ENCODE measurements around the gene TMEM184B.

TMEM184B gene

DNA sequence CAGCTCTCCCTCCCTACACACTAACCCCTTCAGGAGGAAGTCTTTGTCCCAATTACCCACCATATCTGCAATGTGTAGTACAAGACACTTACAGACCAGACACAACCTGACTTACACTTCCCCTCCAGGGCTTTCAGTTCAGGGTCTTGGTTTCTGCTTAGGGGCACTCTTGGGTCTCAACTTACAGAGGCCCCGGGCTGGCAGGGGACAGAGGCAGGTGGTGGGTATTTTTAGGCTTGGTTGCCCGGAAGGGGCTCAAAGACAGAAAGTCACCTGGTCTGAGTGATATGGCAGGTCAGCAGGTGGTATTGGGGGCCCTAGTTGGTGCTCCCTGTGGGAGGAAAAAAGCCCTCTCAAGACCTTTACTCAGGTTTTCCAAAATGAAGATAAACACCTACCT, 3.4 kb upstream of the TMEM184B start:
- DNase-seq (ENCODE audit: low read depth) = no peak

DNA sequence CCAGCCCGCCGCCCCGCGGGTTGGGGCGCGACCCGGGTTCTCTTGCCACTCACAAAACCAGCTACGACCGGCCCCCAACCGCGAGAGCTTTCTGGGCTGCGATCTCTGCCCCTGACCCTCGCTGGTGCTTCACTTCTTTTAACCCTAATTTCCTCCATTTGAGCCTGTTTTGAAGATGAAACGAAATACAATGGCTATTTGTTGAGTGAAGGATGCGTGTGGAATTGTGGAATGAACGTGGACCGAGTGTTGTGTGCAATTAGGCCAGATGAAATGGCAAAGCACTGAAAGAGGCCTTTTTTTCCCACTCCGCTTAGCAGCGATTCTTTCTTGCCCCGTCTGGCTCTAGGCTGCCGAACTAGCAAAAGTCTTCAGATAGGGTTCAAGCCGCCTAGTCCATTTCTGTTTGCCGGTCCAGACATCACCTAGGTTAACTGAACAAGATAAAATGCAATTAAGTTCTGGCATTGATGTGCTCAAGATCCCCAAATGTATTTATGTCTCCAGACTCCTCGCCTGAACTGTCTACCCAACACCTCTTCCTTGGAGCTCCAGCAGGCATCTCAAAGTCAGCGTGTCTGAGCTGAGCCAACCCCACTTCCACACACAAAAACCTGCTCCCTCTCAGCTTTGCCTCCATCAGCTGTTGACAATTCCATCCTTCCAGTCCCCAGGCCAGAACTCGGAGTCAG, 471 bp upstream of the TMEM184B start:
- DNase-seq (ENCODE audit: low read depth) = no peak

DNA sequence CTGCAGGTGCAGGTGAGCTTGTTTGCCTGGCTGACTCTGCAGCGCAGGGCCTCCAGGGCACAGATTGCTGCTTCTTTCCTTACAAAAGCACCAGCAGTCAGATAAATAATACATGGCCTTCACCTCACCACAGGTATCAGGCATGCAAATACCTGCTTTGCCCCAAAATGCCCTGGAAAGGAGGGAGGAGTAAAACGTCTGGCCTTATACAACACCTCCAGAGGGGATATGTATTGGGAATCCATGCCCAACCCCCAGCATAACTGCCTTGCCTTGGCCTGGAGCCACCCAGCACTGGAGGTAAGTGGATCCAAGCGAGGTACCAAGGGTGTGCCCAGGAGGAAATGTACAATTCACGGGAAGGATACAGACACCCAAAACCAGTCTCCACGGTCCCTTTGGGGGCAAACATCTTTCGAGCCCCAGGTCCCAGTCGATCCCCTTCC, 860 bp downstream of the TMEM184B start:
- DNase-seq (ENCODE audit: low read depth) = no peak

DNA sequence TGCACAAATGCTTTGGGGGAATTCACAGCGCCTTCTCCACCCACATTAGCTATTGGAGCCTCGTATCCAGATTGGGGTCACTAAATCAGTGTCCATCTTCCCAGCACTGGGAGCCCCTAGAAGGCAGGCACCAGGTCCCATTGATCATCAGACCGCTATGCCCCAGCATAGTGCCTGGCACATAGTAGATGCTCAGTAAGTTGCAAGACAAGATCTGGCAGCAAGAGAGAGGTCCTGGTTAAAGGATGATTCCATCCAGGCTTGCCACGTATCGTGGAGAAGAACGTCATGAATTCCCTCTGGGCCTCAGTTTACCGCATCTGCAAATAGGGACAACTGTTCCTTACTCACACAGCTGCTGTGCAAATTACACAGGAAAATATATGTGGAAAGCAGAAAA, 1.7 kb downstream of the TMEM184B start:
- no peak for DNase-seq (ENCODE audit: low read depth)

DNA sequence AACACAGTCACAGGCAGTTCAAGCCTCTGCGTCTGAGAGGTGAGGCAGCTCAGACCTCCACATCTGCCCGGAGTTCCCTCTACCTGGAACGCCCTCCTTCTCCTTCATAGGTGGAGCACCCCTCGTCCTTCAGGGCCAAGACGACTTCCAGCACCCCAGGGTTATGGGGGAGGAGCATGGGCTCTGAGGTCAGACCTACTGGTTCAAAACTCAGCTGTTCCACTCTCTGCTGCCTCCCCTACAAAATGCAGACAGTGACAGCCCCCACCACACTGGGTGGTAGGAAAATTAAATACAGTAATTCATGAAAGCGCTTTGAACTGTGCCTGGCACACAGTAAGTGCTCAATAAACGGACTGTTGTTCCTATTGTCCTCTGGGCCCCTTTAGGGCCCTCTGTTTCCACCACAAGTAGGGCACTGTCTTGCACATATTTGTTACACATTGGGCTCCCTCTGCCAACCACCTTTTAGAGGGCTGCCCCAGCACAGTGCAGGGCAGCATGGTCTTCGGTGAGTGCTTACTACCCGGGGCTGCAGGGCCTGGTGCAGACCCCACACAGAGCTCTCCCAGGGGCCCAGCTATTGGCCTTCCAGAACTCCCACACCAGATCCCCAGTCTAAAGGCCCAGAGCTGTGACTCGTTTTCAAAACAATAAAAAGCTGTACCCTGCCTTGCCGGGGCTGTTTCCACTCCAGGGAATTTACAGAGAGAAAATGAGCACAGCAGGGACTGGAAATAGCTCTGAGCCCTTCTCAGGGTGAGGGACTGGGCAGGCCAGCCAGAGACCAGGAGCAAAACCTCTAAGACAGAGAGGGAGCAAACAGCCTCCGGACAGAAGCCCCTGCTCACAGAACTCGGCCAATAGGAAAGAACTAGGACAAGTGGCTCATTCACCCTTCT, 2.5 kb downstream of the TMEM184B start:
- DNase-seq (ENCODE audit: low read depth) = no peak

DNA sequence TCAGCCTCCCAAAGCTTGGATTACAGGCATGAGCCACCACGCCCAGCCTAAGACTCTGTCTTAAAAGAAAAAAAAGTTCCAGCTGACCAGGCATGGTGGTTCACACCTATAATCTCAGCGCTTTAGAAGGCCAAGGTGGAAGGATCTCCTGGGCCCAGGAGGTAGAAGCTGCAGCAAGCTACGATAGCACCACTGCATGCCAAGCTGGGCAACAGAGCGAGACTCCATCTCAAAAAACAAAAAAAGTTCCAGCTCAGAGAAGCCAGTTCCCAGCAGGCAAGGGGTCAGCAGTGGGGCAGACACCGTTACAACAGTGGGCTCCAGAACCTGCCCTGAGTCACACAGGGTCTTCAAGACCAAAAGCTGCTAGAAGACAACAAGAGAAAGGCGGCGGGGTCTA, 3.3 kb downstream of the TMEM184B start:
- DNase-seq (ENCODE audit: low read depth) = no peak

DNA sequence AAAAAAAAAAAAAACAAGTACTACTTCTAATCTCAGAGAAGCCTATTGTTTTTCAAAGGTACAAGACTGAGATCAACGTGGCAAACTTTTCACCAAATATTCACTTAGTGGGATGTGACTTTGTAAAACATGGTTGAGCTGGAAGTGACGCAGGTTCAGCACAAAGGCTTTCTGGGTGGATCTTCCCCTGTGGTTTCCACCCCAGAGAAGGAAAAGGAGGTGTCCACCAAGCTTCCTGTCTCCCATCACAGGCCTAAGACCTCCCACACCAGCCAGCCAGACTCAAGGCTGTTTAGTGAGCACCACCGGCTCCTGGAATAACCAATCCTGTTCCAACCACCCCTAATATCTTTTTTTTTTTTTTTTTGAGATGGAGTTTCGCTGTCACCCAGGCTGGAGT, 5.7 kb downstream of the TMEM184B start:
- DNase-seq (ENCODE audit: low read depth) = peak; percentile 17

DNA sequence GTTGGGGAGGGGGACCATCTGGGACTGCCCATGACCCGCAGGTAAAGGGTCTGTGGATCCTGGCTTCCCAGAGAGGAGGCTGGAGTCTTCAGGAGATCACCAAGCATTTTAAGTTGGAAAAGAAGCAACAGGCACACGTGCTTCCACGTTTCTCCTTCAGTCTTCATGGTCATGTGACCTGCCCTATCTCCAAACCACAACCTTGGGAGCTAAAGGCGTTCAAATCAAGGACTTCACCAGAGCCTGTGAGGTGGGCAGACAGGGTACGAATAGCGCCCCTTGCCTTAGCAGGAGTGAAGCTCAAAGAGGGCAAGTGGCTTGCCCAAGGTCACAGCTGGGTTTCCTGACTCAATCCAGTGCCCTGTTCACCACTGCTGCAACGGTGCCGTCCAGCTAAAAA, 6.7 kb downstream of the TMEM184B start:
- DNase-seq (ENCODE audit: low read depth) = no peak

DNA sequence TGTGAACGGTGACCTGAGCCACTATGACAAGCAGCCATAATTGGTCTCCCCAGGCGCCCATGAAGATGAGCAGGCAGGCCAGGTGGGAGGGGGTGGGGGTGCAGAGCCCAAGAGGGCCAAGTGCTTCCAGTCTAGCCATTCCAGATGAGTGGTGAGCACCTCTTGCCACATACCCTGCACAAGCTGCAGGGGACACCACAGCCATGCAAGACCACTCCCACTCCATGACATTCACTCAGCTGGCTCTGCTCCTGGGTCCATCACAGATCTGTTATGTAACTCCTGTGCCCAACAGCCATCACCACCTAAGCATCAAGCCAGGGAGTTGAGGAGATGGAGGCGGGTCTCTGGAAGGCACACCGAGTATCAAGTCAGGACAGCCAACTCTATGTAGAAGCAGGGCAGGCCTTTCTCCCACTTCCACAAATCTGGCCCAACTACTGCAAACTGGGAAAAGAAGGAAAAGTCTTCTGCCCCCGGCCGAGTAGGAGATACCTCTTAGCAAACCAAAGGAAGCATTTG, 8.4 kb downstream of the TMEM184B start:
- no peak for DNase-seq (ENCODE audit: low read depth)

DNA sequence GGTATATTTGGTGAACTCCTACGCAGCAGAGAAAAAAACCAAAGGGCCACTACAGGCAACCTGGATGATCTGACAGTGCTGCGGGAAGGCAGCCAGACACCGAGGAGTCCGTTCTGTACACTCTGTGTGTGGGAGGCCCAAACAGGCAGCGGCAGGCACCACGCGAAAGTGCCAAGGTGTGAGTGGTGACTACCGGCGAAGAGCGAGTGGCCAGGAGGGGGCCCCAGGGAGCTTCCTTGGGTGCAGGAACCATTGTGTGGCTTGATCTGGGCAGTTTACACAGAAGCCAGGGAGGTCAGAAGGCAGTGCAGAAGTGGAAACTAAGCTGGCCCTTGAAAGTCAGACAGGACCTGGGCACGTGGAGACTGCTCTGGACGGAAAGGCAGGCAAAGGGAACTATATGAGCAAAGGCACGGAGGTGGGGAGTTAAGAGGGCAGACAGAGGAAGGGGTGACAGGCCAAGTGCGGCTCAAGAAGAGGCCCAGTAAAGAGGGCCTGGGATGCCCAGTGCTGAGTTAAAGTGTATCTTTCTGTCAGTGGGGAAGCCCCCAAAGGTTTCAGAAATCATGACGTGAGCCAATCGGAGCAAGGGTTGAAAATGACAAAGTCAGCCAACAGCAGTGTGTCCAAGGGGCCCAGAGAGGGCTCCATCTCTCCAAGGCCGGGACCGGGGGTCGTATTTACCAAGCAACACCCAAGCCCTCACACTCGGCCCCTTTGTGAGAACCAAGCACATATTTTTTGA, 10.6 kb downstream of the TMEM184B start:
- DNase-seq (ENCODE audit: low read depth) = peak; percentile 10

DNA sequence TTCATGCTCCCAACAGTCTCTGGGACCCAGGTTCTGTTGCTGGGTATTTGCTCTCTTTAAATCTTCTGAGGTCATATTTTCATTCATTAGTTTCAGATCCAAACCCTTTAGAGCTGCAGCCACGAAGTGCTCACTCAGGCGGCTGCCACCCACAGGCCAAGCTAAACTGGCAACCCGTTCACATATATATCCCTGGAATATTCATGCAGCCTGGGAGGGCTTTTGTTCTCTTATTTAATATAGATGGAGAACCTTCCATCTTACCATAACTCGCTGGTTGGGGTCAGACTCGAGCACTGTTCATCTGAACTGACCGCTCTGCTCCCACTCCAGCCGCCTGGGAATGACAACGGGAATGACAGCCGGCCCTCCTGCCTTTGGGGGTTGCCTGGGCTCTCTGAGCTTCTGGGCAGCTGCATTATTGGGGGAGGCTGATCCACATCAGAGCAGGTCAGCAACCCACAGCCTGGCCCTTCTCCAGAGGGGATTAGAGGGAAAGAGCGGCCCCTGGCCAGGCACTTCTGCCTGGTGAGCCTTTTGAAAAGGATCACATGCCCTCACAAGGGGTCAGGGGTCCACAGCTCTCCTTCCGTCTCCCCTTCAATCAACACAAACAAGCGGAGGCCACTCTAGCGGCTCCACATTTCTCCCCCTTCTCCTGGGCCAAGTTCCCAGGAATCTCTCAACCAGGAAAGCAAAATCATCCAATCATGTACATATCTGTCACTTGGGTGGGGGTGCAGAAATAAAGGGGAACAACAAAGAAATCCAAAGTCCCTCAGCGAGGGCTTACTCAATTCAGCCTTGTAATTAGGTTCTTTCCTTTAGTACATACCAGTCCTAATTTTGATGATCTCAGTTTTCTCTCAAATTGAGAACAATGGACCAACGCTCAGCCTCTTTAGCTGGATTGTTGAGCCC, 11.8 kb downstream of the TMEM184B start:
- no peak for DNase-seq (ENCODE audit: low read depth)

DNA sequence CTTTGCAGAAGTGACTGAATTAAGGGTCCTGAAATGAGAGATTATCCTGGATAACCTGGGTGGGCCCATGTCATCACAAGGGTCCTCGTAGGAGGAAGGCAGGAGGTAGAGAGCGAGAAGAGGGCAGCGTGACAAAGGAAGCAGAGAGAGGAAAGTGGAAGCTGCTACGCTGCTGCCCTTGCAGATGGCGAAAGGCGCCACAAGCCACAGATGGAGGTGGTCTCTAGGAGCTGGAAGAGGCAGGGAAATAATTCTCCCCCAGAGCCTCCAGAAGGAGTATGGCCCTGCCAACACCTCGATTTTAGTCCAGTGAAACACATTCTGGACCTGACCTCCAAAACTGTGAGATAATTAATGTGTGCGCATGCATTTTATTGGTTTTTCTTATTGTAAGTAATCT, 13.4 kb downstream of the TMEM184B start:
- no peak for DNase-seq (ENCODE audit: low read depth)

DNA sequence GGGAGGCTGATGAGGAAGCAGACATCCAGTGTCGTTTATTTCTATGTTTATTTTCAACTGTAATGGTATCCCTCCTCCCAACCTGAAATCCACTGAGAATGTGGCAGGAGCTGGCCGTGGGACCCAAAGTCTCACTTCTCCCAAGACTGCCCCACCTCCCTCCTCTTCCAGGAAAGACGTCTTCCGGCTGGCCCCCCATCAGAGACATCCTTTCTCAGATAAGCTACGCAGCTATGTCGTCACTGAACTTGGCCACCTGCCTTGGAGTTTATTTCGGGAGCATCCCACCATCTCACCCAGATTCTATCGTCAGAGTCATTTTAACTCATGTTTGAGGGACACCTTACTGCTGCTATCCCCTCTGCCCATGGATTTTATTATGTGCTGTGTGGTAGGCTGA, 13.9 kb downstream of the TMEM184B start:
- no peak for DNase-seq (ENCODE audit: low read depth)

DNA sequence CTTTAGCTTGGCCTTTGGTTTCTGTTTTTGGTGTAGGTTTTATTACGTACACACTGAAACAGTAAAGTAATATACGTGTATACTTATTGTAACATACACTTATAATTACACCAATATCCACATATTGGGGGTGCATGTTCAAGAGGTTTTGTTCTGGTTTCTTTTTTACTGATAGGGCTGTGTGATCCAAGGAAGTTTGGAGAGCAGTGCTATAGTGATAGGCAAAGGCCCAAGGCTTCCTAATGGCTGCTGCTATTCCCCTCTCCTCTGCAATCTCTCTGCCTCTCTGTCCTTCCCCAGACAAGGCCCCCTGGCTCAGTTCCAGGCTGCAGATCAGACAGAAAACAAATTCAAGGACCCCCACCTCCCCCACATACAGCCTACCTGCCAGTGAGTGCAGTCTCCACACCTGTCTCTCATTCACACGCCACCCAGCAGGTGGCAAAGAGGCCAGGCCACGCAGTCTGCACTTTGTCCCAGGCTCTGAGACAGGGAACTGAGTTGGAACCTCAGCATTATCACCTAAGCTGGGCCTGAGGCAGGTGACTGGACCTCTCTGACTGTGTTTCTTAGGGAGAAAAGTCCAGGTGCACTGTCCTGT, 15.1 kb downstream of the TMEM184B start:
- no peak for DNase-seq (ENCODE audit: low read depth)

DNA sequence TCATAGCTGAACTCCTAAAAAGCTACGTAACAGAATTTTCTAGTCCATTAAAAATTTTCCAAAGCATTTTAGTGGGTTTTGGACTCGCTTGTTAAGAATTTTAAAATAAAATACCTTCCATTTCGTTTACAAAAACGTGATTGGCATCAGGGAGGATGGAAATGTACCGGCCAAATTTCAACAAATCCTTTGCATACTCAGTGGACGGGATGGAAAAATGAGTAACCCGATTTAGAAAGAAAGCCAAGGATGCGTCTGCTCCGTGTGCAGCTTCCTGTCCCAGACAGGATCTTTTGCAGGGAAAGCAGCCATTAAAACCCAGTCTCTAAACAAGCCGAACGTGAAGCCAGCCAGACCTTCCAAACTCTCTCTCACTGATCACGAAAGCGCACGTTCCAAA, 15.6 kb downstream of the TMEM184B start:
- no peak for DNase-seq (ENCODE audit: low read depth)

DNA sequence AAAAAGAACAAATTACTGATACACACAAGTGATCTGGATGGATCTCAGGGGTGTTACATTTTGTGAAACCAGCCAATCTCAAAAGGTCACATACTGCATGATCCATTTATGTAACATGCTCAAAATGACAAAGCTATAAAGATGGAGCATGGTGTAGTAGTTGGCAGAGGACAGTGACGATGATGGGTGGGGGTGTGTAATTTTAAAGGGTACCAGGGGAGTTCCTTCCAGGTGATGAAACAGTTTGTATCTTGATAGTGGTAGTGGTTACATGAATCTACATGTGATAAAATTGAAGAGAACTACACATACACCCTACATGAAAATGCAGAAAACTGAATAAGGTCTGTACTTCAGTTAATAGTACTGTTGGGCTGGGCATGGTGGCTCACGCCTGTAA, 17.1 kb downstream of the TMEM184B start:
- DNase-seq (ENCODE audit: low read depth) = no peak

DNA sequence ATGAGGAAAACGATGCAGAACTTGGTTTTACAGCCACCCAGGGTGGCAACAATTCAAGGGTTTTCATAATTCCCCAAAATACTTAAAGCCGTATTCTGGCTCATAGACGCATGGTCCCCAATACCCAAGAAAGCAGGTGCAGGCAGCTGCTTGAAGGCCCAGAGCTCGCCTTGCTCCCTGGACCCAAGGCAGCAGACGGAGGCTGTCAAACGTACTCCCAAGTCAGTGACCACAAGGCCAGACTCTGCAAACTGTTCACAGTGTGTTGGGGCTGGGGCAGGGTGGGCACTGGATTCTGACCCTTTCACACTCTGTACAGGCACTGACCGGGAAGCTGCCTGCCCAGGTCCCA, 21.5 kb downstream of the TMEM184B start:
- DNase-seq (ENCODE audit: low read depth) = no peak

DNA sequence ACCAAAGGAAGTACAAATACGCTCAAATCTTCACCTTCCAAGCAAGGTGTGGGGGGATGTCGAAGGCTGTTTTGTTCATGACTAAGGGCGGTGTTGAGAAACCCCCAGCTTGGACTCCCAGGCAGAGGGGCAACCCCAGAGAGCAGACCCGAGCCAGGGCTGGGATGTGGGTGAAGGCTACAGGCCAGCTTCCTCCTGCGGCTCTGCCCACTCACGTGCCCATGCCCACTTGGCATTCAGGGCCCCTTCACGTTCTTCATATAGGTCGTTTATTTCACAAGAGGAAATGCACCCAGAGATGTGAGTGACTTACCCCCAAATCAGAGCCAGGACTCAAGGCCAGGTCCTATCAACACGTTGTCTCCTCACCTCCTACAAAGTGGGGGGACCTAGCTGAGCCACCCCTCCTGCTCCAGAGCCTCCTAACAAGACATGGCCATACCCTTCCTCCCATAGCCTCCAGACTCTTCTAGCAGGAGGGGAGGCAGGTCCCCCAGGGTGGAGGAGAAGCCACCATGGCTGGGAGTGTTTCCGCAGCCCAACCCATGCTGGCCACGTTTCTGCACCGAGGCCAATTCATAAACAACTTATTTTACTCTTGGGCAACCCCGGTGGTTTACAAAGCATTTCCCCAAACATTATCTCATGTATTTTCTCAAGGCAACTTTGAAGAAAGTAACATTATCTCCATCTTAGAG, 22.0 kb downstream of the TMEM184B start:
- no peak for DNase-seq (ENCODE audit: low read depth)

DNA sequence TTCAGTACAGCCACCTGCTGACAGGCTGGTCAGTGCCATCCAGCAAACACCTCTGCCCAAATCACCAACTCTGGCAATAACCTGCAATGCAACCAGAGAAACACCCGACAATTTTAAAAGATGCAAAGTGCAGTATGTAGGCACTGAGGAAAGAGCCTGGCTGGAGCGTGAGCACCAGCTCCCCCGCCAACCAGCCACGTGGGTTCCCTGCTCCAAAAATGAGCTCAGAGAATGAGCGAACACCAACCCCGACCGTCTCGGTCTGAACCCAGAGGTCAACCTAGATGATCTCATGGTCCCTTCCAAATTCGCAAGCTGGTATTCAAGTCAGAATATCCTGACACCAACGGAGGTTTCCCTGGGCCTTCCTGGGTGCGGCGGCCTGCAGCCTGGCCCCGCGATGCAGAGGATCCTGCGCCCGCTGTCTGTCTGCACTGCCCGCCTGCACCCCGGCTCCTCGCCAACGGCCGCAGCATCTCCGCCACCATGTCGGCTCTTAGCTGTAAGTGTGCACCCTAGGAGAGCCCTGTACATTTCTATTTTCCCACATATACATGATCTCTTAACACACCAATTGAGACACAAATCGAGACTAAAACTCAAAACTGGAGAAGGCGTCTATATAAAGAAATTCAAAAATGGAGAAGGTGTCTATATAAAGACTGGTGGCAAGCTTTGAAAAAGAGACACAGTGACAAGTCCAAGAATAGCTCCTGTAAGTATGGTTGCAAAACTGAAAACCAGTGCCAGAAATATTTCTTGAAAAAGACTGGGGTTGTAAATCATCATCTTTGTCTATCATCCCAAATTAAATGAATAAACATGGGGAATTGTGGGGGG, 22.8 kb downstream of the TMEM184B start:
- DNase-seq (ENCODE audit: low read depth) = no peak

DNA sequence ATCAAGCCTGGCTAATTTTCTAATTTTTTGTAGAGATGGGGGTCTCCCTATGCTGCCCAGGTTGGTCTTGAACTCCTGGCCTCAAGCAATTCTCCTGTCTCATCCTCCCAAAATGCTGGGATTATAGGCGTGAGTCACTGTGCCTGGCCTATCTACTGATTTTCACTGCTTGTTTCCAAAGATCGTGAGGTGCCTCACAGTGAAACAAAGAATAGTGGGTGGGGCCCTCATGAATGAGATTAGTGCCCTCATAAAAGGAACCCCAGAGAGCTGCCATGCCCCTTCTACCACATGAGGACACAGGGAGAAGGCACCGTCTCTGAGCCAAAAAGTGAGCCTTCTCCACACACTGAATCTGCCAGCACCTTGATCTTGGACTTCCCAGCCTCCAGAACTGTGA, 23.5 kb downstream of the TMEM184B start:
- DNase-seq (ENCODE audit: low read depth) = no peak
